ENCODE measurements around the gene CCDC71L. TPM values are rescaled to one million over a fixed set of nuclear protein-coding genes. Genes with fewer than 3 reads are reported as not detected.
"Not testable (repeated sequence)": the region's sequence is repeated elsewhere in the genome, so short reads cannot be mapped to it uniquely, and the experiment has no call there.

CCDC71L gene
- total RNA-seq, 4 donors from 2014 or later = 23.6 to 49.7 (median 27.8) TPM

DNA sequence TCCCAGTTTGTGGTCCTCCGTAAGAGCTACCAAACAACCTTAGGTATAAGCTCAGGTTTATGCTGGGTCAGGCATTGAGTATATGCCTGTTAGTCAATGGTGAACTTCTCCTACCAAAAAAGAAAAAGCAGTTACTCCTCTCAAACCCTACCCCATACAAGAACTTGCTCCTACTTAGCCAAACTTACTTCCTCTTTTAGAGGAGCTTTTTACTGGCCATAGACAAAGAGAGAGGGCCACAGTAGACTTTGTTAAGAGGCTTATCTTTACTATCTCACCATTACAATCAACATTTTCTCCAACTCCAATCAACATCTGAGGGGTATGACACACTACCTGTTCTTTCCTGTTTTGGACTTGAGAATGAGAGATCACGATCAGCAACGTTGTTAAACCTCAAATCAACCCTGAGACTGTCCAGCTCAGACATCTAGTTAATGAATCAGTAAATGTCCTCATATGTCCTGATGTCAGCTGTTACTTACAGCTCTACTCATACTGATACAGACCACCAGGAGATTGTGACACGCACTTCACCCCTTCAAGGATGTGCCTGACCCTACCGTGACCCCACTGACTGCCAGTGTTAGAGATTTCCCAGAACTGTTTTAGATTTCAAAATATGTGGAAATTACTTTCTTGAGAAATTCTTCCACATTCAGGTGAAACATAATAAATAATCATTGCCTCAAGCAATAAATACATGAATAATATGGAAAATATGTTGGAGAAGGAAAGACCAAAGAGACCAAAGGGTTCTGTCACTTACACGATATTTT is 18.4 kb upstream of the CCDC71L start:
- intact Hi-C loops (cut with DNase I; ENCODE audit: low total_unique reads) = loop anchor here (10.0 kb wide), 1 partner anchor 55 kb away; no protein-coding TSS in a partner anchor
- no peaks in the 10 kb centered on the region for H3K27me3 ChIP-seq
- DNase-seq = no peak
- no peak overlapping the region for H3K4me3 ChIP-seq
- TF ChIP-seq POLR2AphosphoS5 (IDR thresholded peaks at IDR 0.05) (no peak), EP300 (IDR thresholded peaks at IDR 0.05; ENCODE audit: low read depth) (no peak), POLR2A (IDR thresholded peaks at IDR 0.05) (no peak)
- TF ChIP-seq, protein P1, sequence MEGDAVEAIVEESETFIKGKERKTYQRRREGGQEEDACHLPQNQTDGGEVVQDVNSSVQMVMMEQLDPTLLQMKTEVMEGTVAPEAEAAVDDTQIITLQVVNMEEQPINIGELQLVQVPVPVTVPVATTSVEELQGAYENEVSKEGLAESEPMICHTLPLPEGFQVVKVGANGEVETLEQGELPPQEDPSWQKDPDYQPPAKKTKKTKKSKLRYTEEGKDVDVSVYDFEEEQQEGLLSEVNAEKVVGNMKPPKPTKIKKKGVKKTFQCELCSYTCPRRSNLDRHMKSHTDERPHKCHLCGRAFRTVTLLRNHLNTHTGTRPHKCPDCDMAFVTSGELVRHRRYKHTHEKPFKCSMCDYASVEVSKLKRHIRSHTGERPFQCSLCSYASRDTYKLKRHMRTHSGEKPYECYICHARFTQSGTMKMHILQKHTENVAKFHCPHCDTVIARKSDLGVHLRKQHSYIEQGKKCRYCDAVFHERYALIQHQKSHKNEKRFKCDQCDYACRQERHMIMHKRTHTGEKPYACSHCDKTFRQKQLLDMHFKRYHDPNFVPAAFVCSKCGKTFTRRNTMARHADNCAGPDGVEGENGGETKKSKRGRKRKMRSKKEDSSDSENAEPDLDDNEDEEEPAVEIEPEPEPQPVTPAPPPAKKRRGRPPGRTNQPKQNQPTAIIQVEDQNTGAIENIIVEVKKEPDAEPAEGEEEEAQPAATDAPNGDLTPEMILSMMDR (IDR thresholded peaks at IDR 0.05) = no peak
- H3K36me3 ChIP-seq = no peaks in the 10 kb centered on the region
- H3K4me1 ChIP-seq = no peaks in the 10 kb centered on the region
- WGBS, 2 donors (ENCODE audit: low coverage in 1 of 2) = 41 to 66% methylated on average over 6 of the region's 6 CpGs
- H3K9me3 ChIP-seq = no peaks in the 10 kb centered on the region
- no peak overlapping the region for H3K27ac ChIP-seq
- in situ Hi-C loops (cut with MboI; ENCODE audit: low pct_ligation_motif_present in 1 of 4, low pct_unique_long_range_greater_than_20kb in 1 of 4, low sequenced_read_pairs in 3 of 4) = no loop called here

DNA sequence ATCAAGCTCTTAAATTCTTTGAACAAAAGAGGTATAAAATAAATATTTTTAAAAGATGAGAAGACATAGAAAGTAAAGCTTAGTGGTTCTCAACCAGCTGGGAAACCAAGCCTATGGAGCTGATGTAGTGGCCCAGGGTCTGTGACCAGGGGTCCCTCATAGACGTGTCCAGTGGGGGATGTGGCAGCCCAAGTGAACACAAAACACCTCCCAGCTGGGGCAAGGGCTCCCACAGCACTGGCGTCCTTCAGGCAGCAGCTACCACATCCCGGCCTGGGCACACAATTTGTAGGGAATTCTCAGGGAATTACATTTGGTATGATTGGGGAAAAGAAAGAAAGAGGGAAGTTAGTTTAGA is 17.8 kb upstream of the CCDC71L start:
- Histone ChIP-seq H3K27ac (no peak overlapping the region), H3K9me3 (no peaks in the 10 kb centered on the region), H3K4me1 (no peaks in the 10 kb centered on the region), H3K27me3 (no peaks in the 10 kb centered on the region), H3K4me3 (no peak overlapping the region), H3K36me3 (no peaks in the 10 kb centered on the region)
- in situ Hi-C loops (cut with MboI; ENCODE audit: low pct_ligation_motif_present in 1 of 4, low pct_unique_long_range_greater_than_20kb in 1 of 4, low sequenced_read_pairs in 3 of 4) (no loop called here), intact Hi-C loops (cut with DNase I; ENCODE audit: low total_unique reads) (loop anchor here (10.0 kb wide), 1 partner anchor 56 kb away; no protein-coding TSS in a partner anchor)
- WGBS, 2 donors (ENCODE audit: low coverage in 1 of 2) = 94% methylated on average over 3 of the region's 3 CpGs; no CpG with 5 or more reads in 1 of the 2 donors
- no peak for DNase-seq
- TF ChIP-seq POLR2A (IDR thresholded peaks at IDR 0.05) = no peak
- TF ChIP-seq EP300 (IDR thresholded peaks at IDR 0.05; ENCODE audit: low read depth) = no peak
- TF ChIP-seq, protein P1 (IDR thresholded peaks at IDR 0.05) = no peak
- TF ChIP-seq POLR2AphosphoS5 (IDR thresholded peaks at IDR 0.05) = no peak

DNA sequence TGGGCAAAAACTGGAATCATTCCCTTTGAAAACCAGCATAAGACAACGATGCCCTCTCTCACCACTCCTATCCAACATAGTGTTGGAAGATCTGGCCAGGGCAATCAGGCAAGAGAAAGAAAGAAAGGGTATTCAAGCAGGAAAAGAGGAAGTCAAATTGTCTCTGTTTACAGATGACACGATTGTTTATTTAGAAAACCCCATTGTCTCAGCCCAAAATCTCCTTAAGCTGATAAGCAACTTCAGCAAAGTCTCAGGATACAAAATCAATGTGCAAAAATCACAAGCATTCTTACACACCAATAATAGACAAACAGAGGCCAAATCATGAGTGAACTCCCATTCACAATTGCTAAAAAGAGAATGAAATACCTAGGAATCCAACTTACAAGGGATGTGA is 15.5 kb upstream of the CCDC71L start:
- DNase-seq; H3K27ac ChIP-seq; H3K27me3 ChIP-seq; in situ Hi-C loops (cut with MboI; ENCODE audit: low pct_ligation_motif_present in 1 of 4, low pct_unique_long_range_greater_than_20kb in 1 of 4, low sequenced_read_pairs in 3 of 4); H3K4me1 ChIP-seq; H3K4me3 ChIP-seq; H3K9me3 ChIP-seq; H3K36me3 ChIP-seq: not testable (repeated sequence)
- intact Hi-C loops (cut with DNase I; ENCODE audit: low total_unique reads) = loop anchor here (10.0 kb wide), 1 partner anchor 58 kb away; no protein-coding TSS in a partner anchor
- 74 to 75% methylated on average over 2 of the region's 2 CpGs for WGBS, 2 donors (ENCODE audit: low coverage in 1 of 2)

DNA sequence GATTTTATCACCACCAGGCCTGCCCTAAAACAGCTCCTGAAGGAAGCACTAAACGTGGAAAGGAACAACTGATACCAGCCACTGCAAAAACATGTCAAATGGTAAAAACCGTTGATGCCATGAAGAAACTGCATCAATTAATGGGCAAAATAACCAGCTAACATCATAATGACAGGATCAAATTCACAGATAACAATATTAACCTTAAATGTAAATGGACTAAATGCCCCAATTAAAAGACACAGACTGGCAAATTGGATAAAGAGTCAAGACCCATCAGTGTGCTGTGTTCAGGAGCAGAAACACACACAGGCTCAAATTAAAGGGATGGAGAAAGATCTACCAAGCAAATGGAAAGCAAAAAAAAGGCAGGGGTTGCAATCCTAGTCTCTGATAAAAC is 12.7 kb upstream of the CCDC71L start:
- H3K27me3 ChIP-seq; in situ Hi-C loops (cut with MboI; ENCODE audit: low pct_ligation_motif_present in 1 of 4, low pct_unique_long_range_greater_than_20kb in 1 of 4, low sequenced_read_pairs in 3 of 4); H3K4me3 ChIP-seq; DNase-seq; H3K9me3 ChIP-seq; H3K4me1 ChIP-seq; H3K27ac ChIP-seq; H3K36me3 ChIP-seq: not testable (repeated sequence)
- intact Hi-C loops (cut with DNase I; ENCODE audit: low total_unique reads) = loop anchor here (10.0 kb wide), 1 partner anchor 61 kb away; no protein-coding TSS in a partner anchor
- WGBS, 2 donors (ENCODE audit: low coverage in 1 of 2) = 74 to 76% methylated on average over 2 of the region's 2 CpGs

DNA sequence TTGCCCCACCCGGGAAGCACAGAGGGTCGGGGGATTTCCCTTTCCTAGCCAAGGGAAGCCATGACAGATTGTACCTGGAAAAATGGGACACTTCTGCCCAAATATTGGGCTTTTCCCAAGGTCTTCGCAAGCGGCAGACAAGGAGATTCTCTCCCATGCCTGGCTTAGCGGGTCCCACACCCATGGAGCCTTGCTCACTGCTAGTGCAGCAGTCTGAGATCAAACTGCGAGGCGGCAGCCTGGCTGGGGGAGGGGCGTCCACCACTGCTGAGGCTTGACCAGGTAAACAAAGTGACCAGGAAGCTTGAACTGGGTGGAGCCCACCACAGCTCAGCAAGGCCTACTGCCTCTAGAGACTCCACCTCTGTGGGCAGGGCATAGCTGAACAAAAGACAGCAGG is 11.0 kb upstream of the CCDC71L start:
- H3K4me3 ChIP-seq; DNase-seq; H3K27me3 ChIP-seq; H3K9me3 ChIP-seq; H3K36me3 ChIP-seq; in situ Hi-C loops (cut with MboI; ENCODE audit: low pct_ligation_motif_present in 1 of 4, low pct_unique_long_range_greater_than_20kb in 1 of 4, low sequenced_read_pairs in 3 of 4); H3K4me1 ChIP-seq; H3K27ac ChIP-seq: not testable (repeated sequence)
- intact Hi-C loops (cut with DNase I; ENCODE audit: low total_unique reads) = loop anchor here (10.0 kb wide), 1 partner anchor 63 kb away; no protein-coding TSS in a partner anchor
- WGBS, 2 donors (ENCODE audit: low coverage in 1 of 2) = 97% methylated on average over 8 of the region's 8 CpGs; no CpG with 5 or more reads in 1 of the 2 donors

Measured in transverse colon (tissue), 4 donors.